H1 (cell line): Measurements from ENCODE around the gene ABI1. TPM values are rescaled to one million over a fixed set of nuclear protein-coding genes. Genes with fewer than 3 reads are reported as not detected.

Experiments
- CTCF ChIA-PET: fragments of 300-600 bp; sonication (Branson Sonifier 250); formaldehyde crosslinking; loops from one replicate; lab custom pipeline; 2021; ENCODE audit not compliant: partially characterized antibody; lab: Charles Lee
- POLR2A ChIA-PET: fragments of 300-600 bp; sonication (Branson Sonifier 250); formaldehyde crosslinking; loops from one replicate; lab custom pipeline; 2021; ENCODE audit warnings: inconsistent platforms; ENCODE audit not compliant: partially characterized antibody; lab: Charles Lee
- DNase-seq, 2 experiments: peaks; one replicate each; pipeline versions ENCODE4 v3.0.0 to v3.0.0-alpha.2; 2010 to 2022; ENCODE audit warnings: low spot score in 2 of 2, low read depth in 1 of 2, mixed read lengths in 1 of 2
- FAIRE-seq: peaks from 2 replicates; lab custom pipeline; 2011; peaks lifted over from hg19 to GRCh38; lab: Jason Lieb, UNC
- H2AFZ ChIP-seq: 2 replicates; pipeline ENCODE4 v1.8.1; 2012; ENCODE audit warnings: low read length, inconsistent platforms
- H2AK5ac ChIP-seq: 2 replicates; pipeline ENCODE4 v1.6.1; 2013; ENCODE audit warnings: low read depth, low read length
- H2BK120ac ChIP-seq: replicated peaks from 2 replicates; pipeline ENCODE3; 2013; ENCODE audit warnings: low read depth, low read length, inconsistent platforms
- H2BK12ac ChIP-seq: 2 replicates; pipeline ENCODE4 v1.6.1; 2013; ENCODE audit warnings: low read depth, low read length
- H2BK15ac ChIP-seq: 2 replicates; pipeline ENCODE4 v1.6.1; 2013; ENCODE audit warnings: low read length
- H2BK20ac ChIP-seq: 2 replicates; pipeline ENCODE4 v1.6.1; 2013; ENCODE audit warnings: low read length
- H2BK5ac ChIP-seq: 2 replicates; pipeline ENCODE4 v1.6.1; 2013; ENCODE audit warnings: low read depth, low read length
- H3K14ac ChIP-seq: 2 replicates; pipeline ENCODE4 v1.6.1; 2013; ENCODE audit warnings: inconsistent platforms; ENCODE audit not compliant: insufficient read length
- H3K18ac ChIP-seq: 2 replicates; pipeline ENCODE4 v1.6.1; 2013; ENCODE audit warnings: low read length; ENCODE audit errors: extremely low read depth
- H3K23ac ChIP-seq: 2 replicates; pipeline ENCODE4 v1.6.1; 2013; ENCODE audit warnings: inconsistent platforms; ENCODE audit not compliant: insufficient read length
- H3K23me2 ChIP-seq: 2 replicates; pipeline ENCODE4 v1.6.1; 2013; ENCODE audit warnings: low read depth, low read length
- H3K27ac ChIP-seq: 2 replicates; pipeline ENCODE4 v1.6.1; 2011; ENCODE audit warnings: low read depth, low read length, inconsistent platforms
- H3K27me3 ChIP-seq, 4 experiments: replicated peaks in 1 of 4; 1 replicate in 1 of 4; 2 replicates in 3 of 4; pipeline versions ENCODE4 v1.6.1 to v1.8.1; 2011 to 2013; ENCODE audit warnings: low read length in 3 of 4, mild to moderate bottlenecking in 3 of 4, inconsistent platforms in 2 of 4, mixed read lengths in 2 of 4, moderate library complexity in 1 of 4; ENCODE audit not compliant: control insufficient read depth in 3 of 4, insufficient read depth in 3 of 4; ENCODE audit errors: extremely low read depth in 1 of 4
- H3K36me3 ChIP-seq, 4 experiments: 2 replicates each; pipeline versions ENCODE4 v1.6.1 to v1.8.1; 2011 to 2013; ENCODE audit warnings: mild to moderate bottlenecking in 4 of 4, low read length in 3 of 4, moderate library complexity in 2 of 4, control low read depth in 1 of 4, inconsistent platforms in 1 of 4; ENCODE audit not compliant: insufficient read depth in 4 of 4, control insufficient read depth in 2 of 4
- H3K4ac ChIP-seq: replicated peaks from 2 replicates; pipeline ENCODE3; 2013; ENCODE audit warnings: low read length, low read depth, mixed read lengths, inconsistent platforms; ENCODE audit not compliant: insufficient read length
- H3K4me1 ChIP-seq, 4 experiments: replicated peaks in 1 of 4; 1 replicate in 1 of 4; 2 replicates in 3 of 4; pipeline versions ENCODE4 v1.6.1 to v1.8.1; 2011 to 2013; ENCODE audit warnings: low read length in 3 of 4, inconsistent platforms in 2 of 4, mixed read lengths in 1 of 4; ENCODE audit not compliant: insufficient read depth in 4 of 4, control insufficient read depth in 3 of 4
- H3K4me2 ChIP-seq, 2 experiments: 2 replicates each; pipeline versions ENCODE4 v1.6.1 to v1.8.1; 2011 to 2013; ENCODE audit warnings: low read depth in 2 of 2, low read length in 2 of 2, control low read depth in 1 of 2, inconsistent platforms in 1 of 2, mild to moderate bottlenecking in 1 of 2; ENCODE audit not compliant: insufficient read depth in 1 of 2
- H3K4me3 ChIP-seq, 4 experiments: fragments of 200-600, 300-600 bp in 1 of 4; sonication (generic), shearing (Covaris generic), sonication (Bioruptor Twin) in 1 of 4; 2 replicates each; pipeline versions ENCODE4 v1.5.1 to v1.8.1; 2011 to 2016; ENCODE audit warnings: low read length in 4 of 4, low read depth in 3 of 4, control low read depth in 2 of 4, inconsistent platforms in 2 of 4, mild to moderate bottlenecking in 2 of 4, mixed read lengths in 1 of 4, moderate library complexity in 1 of 4; ENCODE audit not compliant: insufficient read depth in 2 of 4; ENCODE audit errors: extremely low read depth in 1 of 4
- H3K56ac ChIP-seq: replicated peaks from 2 replicates; pipeline ENCODE3; 2013; ENCODE audit warnings: low read depth, mild to moderate bottlenecking, mixed read lengths, low read length, inconsistent platforms; ENCODE audit not compliant: insufficient read length
- H3K79me1 ChIP-seq: 2 replicates; pipeline ENCODE4 v1.6.1; 2013; ENCODE audit warnings: low read depth, low read length, control low read depth
- H3K79me2 ChIP-seq, 2 experiments: 2 replicates each; pipeline versions ENCODE4 v1.6.1 to v1.8.1; 2012 to 2013; ENCODE audit warnings: low read length in 2 of 2, mild to moderate bottlenecking in 2 of 2, inconsistent platforms in 1 of 2; ENCODE audit not compliant: insufficient read depth in 2 of 2, control insufficient read depth in 1 of 2
- H3K9ac ChIP-seq, 4 experiments: replicated peaks in 1 of 4; 1 replicate in 1 of 4; 2 replicates in 3 of 4; pipeline versions ENCODE4 v1.6.1 to v1.8.1; 2011 to 2013; ENCODE audit warnings: low read depth in 3 of 4, low read length in 3 of 4, control low read depth in 2 of 4, mild to moderate bottlenecking in 2 of 4, moderate library complexity in 2 of 4, inconsistent platforms in 1 of 4; ENCODE audit errors: extremely low read depth in 1 of 4
- H3K9me3 ChIP-seq, 2 experiments: 2 replicates each; pipeline versions ENCODE4 v1.6.1 to v1.8.1; 2012 to 2013; ENCODE audit warnings: mild to moderate bottlenecking in 2 of 2, moderate library complexity in 2 of 2, control low read depth in 1 of 2, inconsistent platforms in 1 of 2, low read depth in 1 of 2, low read length in 1 of 2, mixed read lengths in 1 of 2; ENCODE audit not compliant: insufficient read depth in 2 of 2
- H4K20me1 ChIP-seq, 2 experiments: replicated peaks in 1 of 2; 2 replicates each; pipeline versions ENCODE3 to v1.8.1; 2011 to 2013; ENCODE audit warnings: inconsistent platforms in 2 of 2, low read length in 2 of 2, mild to moderate bottlenecking in 1 of 2; ENCODE audit not compliant: insufficient read depth in 2 of 2, control insufficient read depth in 1 of 2
- H4K5ac ChIP-seq: 2 replicates; pipeline ENCODE4 v1.6.1; 2013; ENCODE audit warnings: low read length, low read depth, mixed read lengths, inconsistent platforms; ENCODE audit not compliant: insufficient read length
- H4K8ac ChIP-seq: 2 replicates; pipeline ENCODE4 v1.8.0; 2013; ENCODE audit warnings: mild to moderate bottlenecking, moderate library complexity, low read length, inconsistent platforms; ENCODE audit not compliant: insufficient read depth; ENCODE audit errors: extremely low read depth
- H4K91ac ChIP-seq: replicated peaks from 2 replicates; pipeline ENCODE3; 2013; ENCODE audit warnings: low read length, mixed read lengths, inconsistent platforms; ENCODE audit not compliant: insufficient read length
- ASH2L ChIP-seq: fragments of 200-600, 300-600 bp; sonication (generic); IDR thresholded peaks from one replicate; pipeline ENCODE4 v1.7.1; 2017; ENCODE audit warnings: low read length
- CEBPB ChIP-seq: IDR thresholded peaks from 2 replicates; pipeline ENCODE4 v1.6.1; 2012; ENCODE audit warnings: low read depth, low read length
- EZH2 ChIP-seq: fragments of 200-600 bp; sonication (generic); IDR thresholded peaks from 2 replicates; pipeline ENCODE4 v1.7.1; 2012; ENCODE audit warnings: low read depth, mild to moderate bottlenecking, moderate library complexity, low read length, inconsistent platforms; ENCODE audit not compliant: severe bottlenecking
- GTF2F1 ChIP-seq: IDR thresholded peaks from 2 replicates; pipeline ENCODE4 v1.6.1; 2012; ENCODE audit warnings: low read depth, low read length, improper control_type of control experiment, borderline replicate concordance
- KDM1A ChIP-seq: fragments of 200-600, 300-600 bp; sonication (generic); IDR thresholded peaks from 2 replicates; pipeline ENCODE4 v1.7.1; 2016; ENCODE audit warnings: mild to moderate bottlenecking, low read length, borderline replicate concordance
- NANOG ChIP-seq: IDR thresholded peaks from 2 replicates; pipeline ENCODE4 v1.6.1; 2011; ENCODE audit warnings: low read length, low read depth, mild to moderate bottlenecking, inconsistent platforms; ENCODE audit not compliant: insufficient read depth, poor library complexity, severe bottlenecking
- PHF8 ChIP-seq: fragments of 200-600 bp; sonication (generic); conservative IDR thresholded peaks from 2 replicates; pipeline ENCODE4 v1.7.1; 2012; ENCODE audit warnings: low read depth, mild to moderate bottlenecking, inconsistent platforms, low read length, moderate library complexity
- RBBP5 ChIP-seq: IDR thresholded peaks from 2 replicates; pipeline ENCODE4 v1.7.1; 2012; ENCODE audit warnings: low read depth, mild to moderate bottlenecking, inconsistent platforms, low read length, moderate library complexity, borderline replicate concordance
- SRF ChIP-seq: IDR thresholded peaks from 2 replicates; pipeline ENCODE4 v1.6.1; 2011; ENCODE audit warnings: mild to moderate bottlenecking, low read depth, low read length, moderate library complexity
- TAF1 ChIP-seq: IDR thresholded peaks from 2 replicates; pipeline ENCODE4 v1.6.1; 2011; ENCODE audit warnings: mild to moderate bottlenecking, low read depth, low read length
- TEAD4 ChIP-seq: IDR thresholded peaks from 2 replicates; pipeline ENCODE4 v1.6.1; 2012; ENCODE audit warnings: low read depth, low read length, inconsistent platforms, mixed read lengths
- YY1 ChIP-seq: IDR thresholded peaks from 2 replicates; pipeline ENCODE4 v1.6.1; 2011; ENCODE audit warnings: low read depth, mild to moderate bottlenecking, low read length
- WGBS, 2 experiments: shearing (Covaris generic) in 1 of 2; methylation state at CpG; one replicate each; pipeline versions ENCODE4 v1.1.6 to v1.1.7; 2013 to 2015; ENCODE audit warnings: low lambda C conversion rate in 2 of 2, mixed read lengths in 2 of 2, inconsistent platforms in 1 of 2, low coverage in 1 of 2, missing lambda C conversion rate in 1 of 2; ENCODE audit not compliant: insufficient replicate concordance in 2 of 2, insufficient coverage in 1 of 2, insufficient read length in 1 of 2; ENCODE audit errors: extremely low coverage in 1 of 2, missing lambda C conversion rate in 1 of 2; 5-methylcytosine and 5-hydroxymethylcytosine counted together
- polyA plus RNA-seq, 7 experiments: library from polyadenylated mRNA; depleted of rRNA in 3 of 7; stranded (reverse) in 5 of 7; unstranded in 2 of 7; fragments of >200 nt in 5 of 7; fragments of 200-250 nt in 2 of 7; gene quantifications; 1 replicate in 5 of 7; 2 replicates in 1 of 7; 4 replicates in 1 of 7; pipeline versions ENCODE4 v1.2.1 to v1.2.3, GENCODE V29; 2011 to 2013; ENCODE audit warnings: missing spikeins in 2 of 7, mixed read lengths in 2 of 7
- total RNA-seq: library from RNA; stranded (reverse); fragmentation: NEBNext Ultra II Directional; extraction: Animal tissue kit (Norgen Biotek cat#: 25700); gene quantifications from 2 replicates; pipeline ENCODE4 v1.2.1, GENCODE V29; 2021
- TF ChIP-seq, protein P1 (sequence below): IDR thresholded peaks from 2 replicates; pipeline ENCODE4 v1.6.1; 2012; ENCODE audit warnings: low read length, inconsistent platforms

Gene ABI1
- total and polyA plus RNA-seq, 2 of the 8 experiments (the other 6 are each of a cell fraction or from before 2014, with no cell fraction given) = 35.4 to 37.0 TPM

DNA sequence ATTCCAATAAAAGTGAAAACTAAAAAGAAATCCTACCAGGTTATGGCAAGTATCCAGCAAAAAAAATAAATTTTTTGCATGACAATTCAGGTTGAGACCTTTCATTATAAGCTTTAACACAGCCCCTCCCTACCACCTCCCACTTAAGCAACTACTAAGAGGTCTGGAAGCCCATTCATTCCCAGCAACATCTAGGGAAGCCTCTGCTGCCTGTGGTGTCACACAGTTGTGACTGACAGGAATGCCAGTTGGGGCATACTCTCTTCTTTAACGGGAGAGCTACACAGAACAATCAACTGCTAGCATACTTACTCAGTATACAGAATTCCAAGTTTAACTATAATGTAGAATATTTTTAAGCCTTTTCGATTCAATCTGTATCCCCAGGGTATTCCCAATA, 27.8 kb downstream of the ABI1 start:
- ChIA-PET POLR2A (interaction anchor here (0.8 kb wide), 1 partner anchor 8 kb away, joined by 3 read pairs; no protein-coding TSS in a partner anchor), CTCF (interaction anchor here (1.1 kb wide), 1 partner anchor 49 kb away, joined by 4 read pairs; no protein-coding TSS in a partner anchor)
- Histone ChIP-seq H3K4me3 (no peak overlapping the region), H3K79me1 (no peaks in the 10 kb centered on the region; the same call in 1 of the 2 replicates), H4K91ac (no peak overlapping the region), H4K5ac (no peak overlapping the region), H3K4me2 (no peak overlapping the region), H3K23ac (no peak overlapping the region), H3K56ac (no peak overlapping the region), H3K27me3 (no peaks in the 10 kb centered on the region), H2BK15ac (no peak overlapping the region), H3K27ac (no peak overlapping the region), H3K4me1 (no peaks in the 10 kb centered on the region), H2BK120ac (no peak overlapping the region), H2BK12ac (no peak overlapping the region), H3K18ac (no peak overlapping the region), H3K4ac (no peak overlapping the region), H2BK5ac (no peak overlapping the region), H4K20me1 (peaks cover 0 to 4% of the 10 kb centered on the region in 2 experiments), H3K9ac (no peak overlapping the region), H2AK5ac (no peak overlapping the region), H3K9me3 (no peaks in the 10 kb centered on the region), H3K79me2 (peaks cover 0 to 82% of the 10 kb centered on the region in 2 experiments; a peak in 3 of 4 replicates), H4K8ac (no peak overlapping the region), H2AFZ (no peak overlapping the region), H3K23me2 (no peaks in the 10 kb centered on the region), H3K14ac (no peak overlapping the region), H3K36me3 (no peaks in the 10 kb centered on the region), H2BK20ac (no peak overlapping the region)
- FAIRE-seq (no peak), DNase-seq (no peak)
- WGBS, 2 experiments = 78% methylated on average over 2 of the region's 2 CpGs; no CpG with 5 or more reads in 1 of the 2 experiments
- TF ChIP-seq TAF1 (no peak), GTF2F1 (no peak), SRF (no peak), YY1 (no peak), KDM1A (no peak), ASH2L (no peak), PHF8 (no peak), CEBPB (no peak), TEAD4 (no peak), RBBP5 (no peak), NANOG (no peak), EZH2 (no peak)
- TF ChIP-seq, protein P1, sequence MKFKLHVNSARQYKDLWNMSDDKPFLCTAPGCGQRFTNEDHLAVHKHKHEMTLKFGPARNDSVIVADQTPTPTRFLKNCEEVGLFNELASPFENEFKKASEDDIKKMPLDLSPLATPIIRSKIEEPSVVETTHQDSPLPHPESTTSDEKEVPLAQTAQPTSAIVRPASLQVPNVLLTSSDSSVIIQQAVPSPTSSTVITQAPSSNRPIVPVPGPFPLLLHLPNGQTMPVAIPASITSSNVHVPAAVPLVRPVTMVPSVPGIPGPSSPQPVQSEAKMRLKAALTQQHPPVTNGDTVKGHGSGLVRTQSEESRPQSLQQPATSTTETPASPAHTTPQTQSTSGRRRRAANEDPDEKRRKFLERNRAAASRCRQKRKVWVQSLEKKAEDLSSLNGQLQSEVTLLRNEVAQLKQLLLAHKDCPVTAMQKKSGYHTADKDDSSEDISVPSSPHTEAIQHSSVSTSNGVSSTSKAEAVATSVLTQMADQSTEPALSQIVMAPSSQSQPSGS = no peak
